C4-2B (cell line): ENCODE results near the gene MOB3C.

ENCODE experiments used
- CTCF ChIP-seq: fragments of 450-650 bp; conservative IDR thresholded peaks from 2 replicates; pipeline ENCODE4 v1.5.1; 2017; ENCODE audit warnings: mild to moderate bottlenecking
- ZFX ChIP-seq: fragments of 450-650 bp; IDR thresholded peaks from 2 replicates; pipeline ENCODE4 v1.6.1; 2017

DNA sequence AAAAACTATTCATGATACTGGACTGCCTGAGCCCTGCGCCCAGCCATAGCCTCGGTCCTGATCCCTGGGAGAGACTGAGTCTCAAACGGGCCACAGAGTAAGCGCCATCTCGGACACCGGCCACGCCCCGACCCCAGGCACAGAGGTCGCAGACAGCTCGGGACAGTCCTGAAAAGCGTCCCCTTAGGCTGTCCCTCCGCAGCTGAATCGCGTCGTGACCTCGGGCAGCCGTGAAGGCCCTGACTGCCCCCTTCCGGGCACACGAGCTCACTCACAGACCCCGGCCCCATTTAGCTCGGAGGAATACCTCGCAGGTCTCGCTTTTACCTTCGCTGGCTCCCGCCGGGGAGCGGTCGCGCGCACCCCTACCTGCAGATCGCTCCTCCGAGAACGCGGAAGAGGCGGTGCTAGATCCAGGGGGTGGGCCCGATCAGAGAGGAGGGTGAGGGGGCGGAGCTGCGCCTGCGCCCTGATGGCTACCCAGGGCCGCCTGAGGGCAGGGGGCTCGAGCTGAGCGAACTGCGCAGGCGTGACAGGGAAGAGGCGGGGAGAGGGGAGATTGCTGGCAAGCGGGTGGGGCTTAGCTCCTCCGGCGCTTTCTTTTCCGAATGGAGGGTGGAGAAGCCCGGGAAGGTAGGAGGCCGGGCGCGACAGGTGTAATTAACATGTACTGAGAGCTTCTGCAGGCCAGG, 12.6 kb downstream of the MOB3C start, which contains the start of gene MKNK1:
- TF ChIP-seq CTCF (no peak), ZFX (no peak)
